ENCODE measurements around the gene RPTOR. TPM values are rescaled to one million over a fixed set of nuclear protein-coding genes. Genes with fewer than 3 reads are reported as not detected.

RPTOR gene
- total and polyA plus RNA-seq, 2 donors (not counting 3 experiments of a cell fraction or from before 2014, with no cell fraction given) = 10.7 to 41.8 TPM

- intact Hi-C loops (cut with micrococcal nuclease) (no loop called here), dilution Hi-C loops (cut with MboI; ENCODE audit: extremely low pct_ligation_motif_present, low sequenced_read_pairs) (no loop called here)
- no peak for FAIRE-seq
- TF ChIP-seq FOS (IDR thresholded peaks at IDR 0.05; ENCODE audit: borderline replicate concordance, insufficient read depth, low read length) (no peak), POLR2A (IDR thresholded peaks at IDR 0.05; ENCODE audit: low read depth, low read length) (no peak), POLR2AphosphoS5 (IDR thresholded peaks at IDR 0.05; ENCODE audit: insufficient read depth, low read depth, low read length) (no peak), MAX (IDR thresholded peaks at IDR 0.05; ENCODE audit: insufficient read depth, insufficient read length) (no peak), MYC (IDR thresholded peaks at IDR 0.05; ENCODE audit: low read depth, low read length) (no peak), JUN (IDR thresholded peaks at IDR 0.05; ENCODE audit: borderline replicate concordance, insufficient read depth, insufficient read length, low read depth) (no peak), CTCF (IDR thresholded peaks at IDR 0.05; ENCODE audit: extremely low read depth in 1 of 2, insufficient read depth in 1 of 2, low read depth in 1 of 2, low read length in 2 of 2) (no peak)
- BruUV-seq (replicated peaks) = no TSS peak
- Histone ChIP-seq H3K27me3 (ENCODE audit: control insufficient read depth in 2 of 2, insufficient read depth in 2 of 2, low read length in 2 of 2) (no peaks in the 10 kb centered on the region), H3K4me2 (ENCODE audit: insufficient read depth, low read length) (no peak overlapping the region), H2AFZ (ENCODE audit: low read depth, low read length) (no peak overlapping the region), H3K9me1 (replicated peaks; ENCODE audit: control insufficient read depth, extremely low read depth, insufficient read depth, low read length) (no peaks in the 10 kb centered on the region), H3K36me3 (ENCODE audit: control insufficient read depth in 2 of 2, extremely low read depth in 1 of 2, insufficient read depth in 2 of 2, low read length in 2 of 2) (peaks cover 0 to 7% of the 10 kb centered on the region in 2 experiments), H3K27ac (ENCODE audit: insufficient read depth, low read depth, low read length) (no peak overlapping the region), H4K20me1 (replicated peaks; ENCODE audit: control insufficient read depth, extremely low read depth, insufficient read depth, low read length) (no peaks in the 10 kb centered on the region), H3K4me3 (replicated peaks in 1 of 3; ENCODE audit: insufficient read depth in 1 of 3, low read depth in 1 of 3, low read length in 3 of 3) (no peak overlapping the region), H3K4me1 (ENCODE audit: control insufficient read depth, extremely low read depth, insufficient read depth, low read length) (peaks cover 18% of the 10 kb centered on the region), H3K79me2 (ENCODE audit: control insufficient read depth, insufficient read depth, low read length) (no peaks in the 10 kb centered on the region), H3K9ac (replicated peaks; ENCODE audit: extremely low read depth, insufficient read depth, low read length) (no peak overlapping the region), H3K9me3 (replicated peaks; ENCODE audit: control insufficient read depth, insufficient read depth, low read length) (no peaks in the 10 kb centered on the region)
- DNase-seq (ENCODE audit: low read depth, low spot score) = no peak
- ChIA-PET POLR2A (no interaction called here), CTCF (interaction anchor here (0.8 to 1.4 kb wide), 4 partner anchors 25 to 497 kb away, joined by 3 to 4 read pairs (median 4); no protein-coding TSS in a partner anchor)
Measured at GRCh38 chr17:80924111-80924806, 379.6 kb downstream of the RPTOR start.

Measured in endothelial cell of umbilical vein (primary cell).